GM10266 (cell line): ENCODE results near the gene WSB1.

Source experiments
- DNase-seq: peaks from one replicate; pipeline ENCODE4 v3.0.0; 2012; ENCODE audit errors: extremely low spot score
- TF ChIP-seq, protein P1 (sequence below): IDR thresholded peaks from 2 replicates; pipeline ENCODE4 v1.5.1; 2012; ENCODE audit warnings: mild to moderate bottlenecking, low read depth; ENCODE audit not compliant: control insufficient read depth, insufficient read depth; ENCODE audit errors: missing control alignments

Gene WSB1

DNA sequence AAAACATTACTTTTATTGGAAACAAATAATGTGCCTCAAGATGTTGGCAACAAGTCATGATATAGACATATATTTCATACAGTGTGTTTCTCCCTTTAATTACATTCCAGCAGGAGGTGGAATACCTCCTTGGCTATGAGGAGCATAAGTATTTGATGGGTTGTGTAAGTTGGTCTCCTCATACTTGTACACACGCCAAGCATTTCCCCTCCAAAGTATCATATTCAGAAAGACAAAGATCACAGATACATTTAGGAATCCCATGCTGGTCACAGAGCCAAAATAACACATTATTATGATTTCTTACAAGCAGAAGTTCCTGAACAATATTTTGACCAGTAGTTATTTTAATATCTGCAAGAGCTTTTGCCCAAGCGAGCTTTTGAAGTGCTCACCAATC, 57.8 kb downstream of the WSB1 start:
- TF ChIP-seq, protein P1, sequence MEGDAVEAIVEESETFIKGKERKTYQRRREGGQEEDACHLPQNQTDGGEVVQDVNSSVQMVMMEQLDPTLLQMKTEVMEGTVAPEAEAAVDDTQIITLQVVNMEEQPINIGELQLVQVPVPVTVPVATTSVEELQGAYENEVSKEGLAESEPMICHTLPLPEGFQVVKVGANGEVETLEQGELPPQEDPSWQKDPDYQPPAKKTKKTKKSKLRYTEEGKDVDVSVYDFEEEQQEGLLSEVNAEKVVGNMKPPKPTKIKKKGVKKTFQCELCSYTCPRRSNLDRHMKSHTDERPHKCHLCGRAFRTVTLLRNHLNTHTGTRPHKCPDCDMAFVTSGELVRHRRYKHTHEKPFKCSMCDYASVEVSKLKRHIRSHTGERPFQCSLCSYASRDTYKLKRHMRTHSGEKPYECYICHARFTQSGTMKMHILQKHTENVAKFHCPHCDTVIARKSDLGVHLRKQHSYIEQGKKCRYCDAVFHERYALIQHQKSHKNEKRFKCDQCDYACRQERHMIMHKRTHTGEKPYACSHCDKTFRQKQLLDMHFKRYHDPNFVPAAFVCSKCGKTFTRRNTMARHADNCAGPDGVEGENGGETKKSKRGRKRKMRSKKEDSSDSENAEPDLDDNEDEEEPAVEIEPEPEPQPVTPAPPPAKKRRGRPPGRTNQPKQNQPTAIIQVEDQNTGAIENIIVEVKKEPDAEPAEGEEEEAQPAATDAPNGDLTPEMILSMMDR, result no peak
- no peak for DNase-seq

DNA sequence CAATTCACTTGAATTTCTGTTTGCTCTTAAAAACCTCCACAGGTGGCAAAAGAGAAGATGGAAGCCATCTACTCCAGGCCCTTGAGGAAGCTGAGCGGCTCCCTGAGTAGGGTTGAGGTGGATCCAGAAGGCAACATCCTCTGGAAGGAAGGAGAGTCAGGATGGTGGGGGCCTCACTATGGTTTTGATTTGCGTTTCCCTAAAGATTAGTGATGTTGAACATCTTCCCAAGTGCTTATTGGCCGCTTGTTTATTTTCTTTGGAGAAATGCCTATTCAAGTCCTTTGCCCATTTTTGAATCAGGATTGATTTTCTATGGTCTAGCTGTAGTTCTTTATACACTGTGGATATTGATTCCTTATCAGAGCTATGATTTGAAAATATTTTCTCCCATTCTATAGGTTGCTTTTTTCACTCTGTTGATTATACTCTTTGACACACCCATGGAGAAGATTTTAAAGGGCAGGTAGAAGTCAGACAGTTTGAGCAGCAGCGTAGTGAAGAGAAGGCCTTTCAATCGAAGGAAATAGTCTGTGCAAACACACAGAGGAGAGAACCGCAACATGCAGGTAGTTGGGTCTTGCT, 58.6 kb downstream of the WSB1 start:
- DNase-seq, result no peak
- TF ChIP-seq, protein P1, result no peak

DNA sequence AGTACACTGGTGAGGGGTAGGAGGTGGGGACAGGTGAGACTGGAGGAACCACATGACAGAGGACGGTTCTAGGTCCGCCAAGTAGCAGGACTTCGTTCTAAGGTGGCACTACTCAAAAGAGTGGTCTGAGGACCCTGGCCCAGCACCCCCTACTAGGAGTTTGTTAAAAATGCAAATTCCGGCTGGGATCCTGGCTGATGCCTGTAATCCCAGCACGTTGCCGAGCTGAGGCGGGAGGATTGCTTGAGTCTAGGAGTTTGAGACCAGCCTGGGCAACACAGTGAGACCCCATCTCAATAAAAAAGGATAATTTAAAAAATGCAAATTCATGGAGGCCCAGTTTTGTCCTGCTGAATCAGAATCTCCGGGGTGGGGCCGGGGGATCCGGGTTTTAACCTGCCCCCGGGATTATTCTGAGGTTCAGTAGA, 59.1 kb downstream of the WSB1 start:
- no peak for DNase-seq
- TF ChIP-seq, protein P1, result no peak

DNA sequence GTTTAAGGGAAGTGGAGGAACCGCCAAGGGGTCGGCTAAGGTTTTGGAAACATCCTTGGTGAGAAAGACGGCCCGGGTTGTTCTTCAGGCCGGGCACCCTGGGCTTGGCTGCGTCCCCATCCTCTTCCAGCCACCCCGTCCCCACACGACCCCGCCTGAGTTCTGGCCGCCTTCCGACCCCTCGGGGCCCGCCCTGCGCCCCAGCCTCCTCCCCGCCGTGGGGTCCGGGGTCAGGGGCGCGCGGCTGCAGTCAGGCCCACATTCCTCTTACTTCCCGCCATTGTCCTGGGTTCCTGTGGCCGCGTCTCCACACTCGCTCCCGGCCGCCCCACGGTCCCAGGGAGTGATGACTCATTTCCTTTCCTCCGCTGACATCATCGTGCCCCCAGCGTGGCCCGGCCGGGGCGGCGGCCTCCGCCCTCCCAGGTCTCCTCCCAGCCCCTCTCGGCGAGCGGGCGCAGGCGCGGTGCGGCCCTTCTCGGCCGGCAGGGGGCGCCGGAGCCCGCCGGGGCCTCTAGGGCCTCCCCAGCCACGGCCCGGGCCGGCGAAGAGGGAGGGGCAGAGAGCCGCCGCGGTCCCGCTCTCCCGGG, 59.6 kb downstream of the WSB1 start:
- DNase-seq, result peak; percentile 98
- TF ChIP-seq, protein P1, result peak; percentile 92

DNA sequence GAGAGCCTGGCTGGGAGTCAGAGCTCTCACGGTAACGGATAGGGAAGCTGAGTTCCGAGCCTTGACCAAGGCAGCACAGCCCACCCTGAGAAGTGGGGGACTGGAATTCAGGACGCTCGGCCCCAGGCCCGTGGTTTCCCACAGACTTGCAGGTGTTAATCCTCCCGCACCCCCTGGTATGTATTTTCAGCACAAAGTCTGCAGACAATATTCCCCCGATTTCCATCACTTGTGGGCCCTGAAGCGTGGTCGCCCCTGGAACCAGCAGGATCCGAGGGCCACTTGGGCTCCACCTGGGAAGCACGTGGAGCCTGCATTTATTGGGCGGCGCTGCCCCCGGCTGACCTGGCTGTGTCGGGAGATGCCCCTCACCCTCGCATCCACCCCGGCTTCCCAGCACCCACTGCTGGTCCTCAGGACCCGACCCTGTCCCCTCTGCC, 60.2 kb downstream of the WSB1 start:
- DNase-seq, result no peak
- TF ChIP-seq, protein P1, result no peak

DNA sequence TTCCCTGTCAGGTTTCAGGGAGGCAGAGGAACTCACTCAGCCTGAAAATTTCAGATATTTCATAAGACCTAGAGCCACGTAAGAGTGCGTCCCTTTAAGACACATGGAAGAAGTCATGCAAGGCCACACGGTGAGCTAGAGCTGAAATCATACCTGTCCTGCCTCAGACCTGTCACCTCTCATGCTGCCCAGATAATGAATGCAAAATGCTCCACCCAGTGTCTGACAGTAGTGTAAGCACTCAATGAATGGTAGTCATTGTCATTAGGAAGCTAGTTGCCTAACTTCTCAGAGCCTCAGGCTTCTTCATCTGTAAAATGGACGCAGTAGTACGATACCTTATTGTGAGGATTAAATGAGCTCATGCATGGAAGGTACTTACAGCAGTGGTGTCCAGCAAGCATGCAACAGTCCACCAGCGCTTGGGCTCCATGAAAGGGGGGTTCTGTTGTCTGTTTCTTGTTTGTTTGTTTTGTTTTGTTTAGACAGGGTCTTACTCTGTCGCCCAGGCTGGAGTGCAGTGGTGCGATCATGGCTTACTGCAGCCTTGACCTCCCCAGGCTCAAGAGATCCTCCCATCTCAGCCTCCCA, 60.7 kb downstream of the WSB1 start:
- TF ChIP-seq, protein P1, result peak; percentile 17
- peak; percentile 44 for DNase-seq

DNA sequence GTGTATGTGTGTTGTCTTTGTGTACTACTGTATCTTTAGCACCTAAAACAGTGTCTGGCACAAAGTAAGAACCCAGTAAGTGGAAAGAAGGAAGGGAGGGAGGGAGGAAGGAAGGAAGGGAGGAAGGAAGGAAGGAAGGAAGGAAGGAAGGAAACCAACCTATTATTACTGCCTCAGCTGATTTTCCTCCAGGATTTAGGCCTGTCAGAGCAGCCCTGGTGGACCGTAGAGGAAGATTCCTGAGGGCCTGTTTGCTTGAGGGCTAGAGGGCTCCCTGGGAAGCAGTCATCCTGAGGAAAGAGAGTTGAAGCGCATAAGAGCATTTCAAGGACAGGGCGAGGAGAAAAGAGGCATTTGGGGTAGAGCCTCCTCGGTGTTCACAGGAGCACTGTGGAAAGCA, 61.5 kb downstream of the WSB1 start:
- TF ChIP-seq, protein P1, result no peak

More for the DNA sequence above, 61.5 kb downstream of the WSB1 start:
- DNase-seq, result no peak
